PFSK-1 (cell line): ENCODE results near the gene GSE1.

ENCODE experiments used
- FOXP2 ChIP-seq: optimal IDR thresholded peaks from 2 replicates; pipeline ENCODE3; 2011; ENCODE audit warnings: borderline replicate concordance, control low read depth, inconsistent platforms; ENCODE audit not compliant: insufficient read depth; ENCODE audit errors: extremely low read length, extremely low read depth
- POLR2AphosphoS5 ChIP-seq: IDR thresholded peaks from 2 replicates; pipeline ENCODE4 v1.6.1; 2012; ENCODE audit warnings: low read depth, mild to moderate bottlenecking, control low read depth, low read length, moderate library complexity
- REST ChIP-seq, 2 experiments: IDR thresholded peaks; 2 replicates each; pipeline versions ENCODE4 v1.6.1 to v1.8.0; 2011 to 2012; ENCODE audit warnings: low read depth in 2 of 2, low read length in 2 of 2, control low read depth in 1 of 2, inconsistent platforms in 1 of 2, mild to moderate bottlenecking in 1 of 2, moderate library complexity in 1 of 2; ENCODE audit not compliant: insufficient read depth in 1 of 2
- SIN3A ChIP-seq: IDR thresholded peaks from 2 replicates; pipeline ENCODE4 v1.6.1; 2012; ENCODE audit warnings: mild to moderate bottlenecking, low read length, moderate library complexity, borderline replicate concordance; ENCODE audit not compliant: insufficient read depth
- TAF1 ChIP-seq: IDR thresholded peaks from 2 replicates; pipeline ENCODE4 v1.6.1; 2012; ENCODE audit warnings: low read length, control low read depth, borderline replicate concordance; ENCODE audit not compliant: insufficient read depth

Gene GSE1

GRCh38 chr16:85662976-85663830 is 50.1 kb downstream of the GSE1 start:
- TF ChIP-seq TAF1: no peak

GRCh38 chr16:85663891-85664321 is 50.8 kb downstream of the GSE1 start:
- TF ChIP-seq POLR2AphosphoS5: no peak
- TF ChIP-seq SIN3A: no peak
- TF ChIP-seq TAF1: no peak
- TF ChIP-seq FOXP2: no peak
- no peak for TF ChIP-seq REST (IDR thresholded peaks at IDR 0.05; ENCODE audit: insufficient read depth in 1 of 2, low read depth in 2 of 2, low read length in 2 of 2)

DNA sequence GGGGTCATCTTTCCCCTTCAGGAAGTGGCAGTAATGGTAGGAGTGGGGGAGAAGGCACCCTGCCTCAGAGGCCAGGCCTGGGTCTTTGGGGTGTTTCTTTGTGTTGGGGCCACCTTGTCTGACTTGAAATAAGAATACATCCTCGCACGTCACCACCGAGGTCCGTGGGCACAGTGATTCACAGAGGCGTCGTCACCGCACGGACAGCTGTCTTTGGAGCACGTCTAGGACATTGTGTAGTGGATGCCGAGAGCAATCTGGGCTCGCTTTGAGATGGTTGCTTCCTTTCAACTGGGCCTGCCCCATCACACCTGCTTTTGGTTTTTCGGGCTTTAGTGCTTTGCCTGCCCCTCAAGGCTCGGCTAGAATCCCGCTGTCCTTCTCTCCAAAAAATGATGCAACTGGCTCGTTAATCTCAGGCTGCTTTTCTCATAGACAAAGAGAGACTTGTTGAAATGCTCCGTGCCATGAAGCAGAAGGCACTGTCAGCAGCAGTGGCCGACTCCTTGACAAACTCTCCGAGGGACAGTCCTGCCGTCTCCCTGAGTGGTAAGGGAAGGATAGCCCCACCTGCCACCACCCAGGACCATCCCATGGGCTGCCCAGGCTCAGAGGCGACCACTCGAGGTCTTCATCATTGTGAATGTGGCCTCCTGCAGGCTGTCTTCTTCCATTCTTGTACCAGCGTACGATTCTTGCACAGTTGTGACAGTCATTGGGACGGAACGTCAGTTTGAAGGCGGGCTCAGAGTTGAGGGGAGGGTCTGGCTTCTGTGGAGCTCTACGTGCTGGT is 51.7 kb downstream of the GSE1 start:
- TF ChIP-seq REST (IDR thresholded peaks at IDR 0.05; ENCODE audit: insufficient read depth in 1 of 2, low read depth in 2 of 2, low read length in 2 of 2) (no peak), POLR2AphosphoS5 (no peak; the same call in 1 of the 2 replicates), SIN3A (no peak), TAF1 (no peak), FOXP2 (no peak)

DNA sequence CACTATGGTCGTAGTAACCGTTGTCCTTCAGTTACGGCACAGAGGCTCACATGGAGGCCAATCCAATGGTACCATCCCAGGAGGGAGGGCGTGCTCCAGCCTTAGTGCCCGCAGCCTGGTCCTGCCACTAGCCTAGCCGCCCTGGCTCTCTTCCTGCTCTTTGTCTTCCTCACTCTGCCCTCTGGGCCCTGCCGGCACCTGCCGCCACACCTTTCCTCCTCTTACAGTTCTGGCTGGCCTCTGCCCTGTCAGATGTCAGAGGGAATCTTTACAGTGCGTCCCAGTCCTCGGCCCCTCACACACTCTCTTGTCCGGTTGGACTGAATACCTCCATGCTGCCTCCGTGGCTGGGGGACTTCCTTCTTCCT is 52.2 kb downstream of the GSE1 start:
- TF ChIP-seq POLR2AphosphoS5 (no peak), REST (IDR thresholded peaks at IDR 0.05; ENCODE audit: insufficient read depth in 1 of 2, low read depth in 2 of 2, low read length in 2 of 2) (no peak), FOXP2 (no peak), SIN3A (no peak)

GRCh38 chr16:85665929-85666328 is 52.8 kb downstream of the GSE1 start:
- TF ChIP-seq TAF1 (no peak), SIN3A (no peak), POLR2AphosphoS5 (no peak), REST (IDR thresholded peaks at IDR 0.05; ENCODE audit: insufficient read depth in 1 of 2, low read depth in 2 of 2, low read length in 2 of 2) (no peak), FOXP2 (no peak)
